HCT116 (cell line): Measurements from ENCODE around the gene PBX3.

ENCODE experiments used
- EZH2 ChIP-seq: fragments of 200-600 bp; sonication (generic); IDR thresholded peaks from 2 replicates; pipeline ENCODE4 v1.6.1; 2017; ENCODE audit warnings: antibody characterized with exemption, mixed run types
- POLR2A ChIP-seq: IDR thresholded peaks from 2 replicates; pipeline ENCODE4 v1.7.0; 2011; ENCODE audit warnings: borderline replicate concordance; ENCODE audit not compliant: insufficient read depth, insufficient read length; ENCODE audit errors: extremely low read depth
- RAD21 ChIP-seq: IDR thresholded peaks from 2 replicates; pipeline ENCODE4 v1.6.1; 2012; ENCODE audit warnings: low read depth, mild to moderate bottlenecking
- ZNF274 ChIP-seq: fragments of 200-500 bp; sonication (Bioruptor generic); IDR thresholded peaks from 2 replicates; pipeline ENCODE4 v1.6.1; 2014; ENCODE audit warnings: mild to moderate bottlenecking, low read depth, low read length, inconsistent platforms
- TF ChIP-seq, protein P1 (sequence below): IDR thresholded peaks from 2 replicates; pipeline ENCODE4 v1.6.1; 2012
- TF ChIP-seq, protein P2 (sequence below), 3 experiments: fragments of 200-600 bp in 1 of 3; sonication (generic) in 1 of 3; IDR thresholded peaks in 2 of 3; conservative IDR thresholded peaks in 1 of 3; 2 replicates each; pipeline ENCODE4 v1.5.1; 2012 to 2017; ENCODE audit warnings: low read depth in 2 of 3, low read length in 2 of 3, antibody characterized with exemption in 1 of 3, borderline replicate concordance in 1 of 3, control low read depth in 1 of 3, mild to moderate bottlenecking in 1 of 3, mixed read lengths in 1 of 3, mixed run types in 1 of 3, moderate library complexity in 1 of 3; ENCODE audit not compliant: insufficient read depth in 1 of 3

DNA sequence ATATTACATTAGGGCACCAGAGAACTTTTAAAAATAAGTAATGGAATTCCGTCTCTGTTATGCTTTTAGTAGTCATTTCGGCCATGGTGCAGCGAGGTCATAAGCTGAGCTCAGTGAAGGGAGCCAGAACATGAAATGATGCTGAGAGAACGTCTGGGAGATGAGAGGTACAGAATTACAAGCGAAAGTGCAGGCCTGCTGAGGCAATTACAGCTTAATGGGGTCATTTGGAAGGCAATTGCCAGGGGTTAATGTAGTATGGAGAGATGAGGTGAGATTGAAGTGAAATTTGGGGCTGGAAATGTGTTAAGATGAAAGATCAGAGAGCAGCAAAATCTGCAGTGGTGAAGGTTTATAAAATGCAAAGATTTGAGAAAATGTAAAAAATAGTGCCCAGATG lies 96.5 kb downstream of the PBX3 start:
- TF ChIP-seq, protein P1, sequence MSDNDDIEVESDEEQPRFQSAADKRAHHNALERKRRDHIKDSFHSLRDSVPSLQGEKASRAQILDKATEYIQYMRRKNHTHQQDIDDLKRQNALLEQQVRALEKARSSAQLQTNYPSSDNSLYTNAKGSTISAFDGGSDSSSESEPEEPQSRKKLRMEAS: no peak
- TF ChIP-seq ZNF274 (no peak), EZH2 (no peak), POLR2A (no peak), RAD21 (no peak)
- TF ChIP-seq, protein P2, sequence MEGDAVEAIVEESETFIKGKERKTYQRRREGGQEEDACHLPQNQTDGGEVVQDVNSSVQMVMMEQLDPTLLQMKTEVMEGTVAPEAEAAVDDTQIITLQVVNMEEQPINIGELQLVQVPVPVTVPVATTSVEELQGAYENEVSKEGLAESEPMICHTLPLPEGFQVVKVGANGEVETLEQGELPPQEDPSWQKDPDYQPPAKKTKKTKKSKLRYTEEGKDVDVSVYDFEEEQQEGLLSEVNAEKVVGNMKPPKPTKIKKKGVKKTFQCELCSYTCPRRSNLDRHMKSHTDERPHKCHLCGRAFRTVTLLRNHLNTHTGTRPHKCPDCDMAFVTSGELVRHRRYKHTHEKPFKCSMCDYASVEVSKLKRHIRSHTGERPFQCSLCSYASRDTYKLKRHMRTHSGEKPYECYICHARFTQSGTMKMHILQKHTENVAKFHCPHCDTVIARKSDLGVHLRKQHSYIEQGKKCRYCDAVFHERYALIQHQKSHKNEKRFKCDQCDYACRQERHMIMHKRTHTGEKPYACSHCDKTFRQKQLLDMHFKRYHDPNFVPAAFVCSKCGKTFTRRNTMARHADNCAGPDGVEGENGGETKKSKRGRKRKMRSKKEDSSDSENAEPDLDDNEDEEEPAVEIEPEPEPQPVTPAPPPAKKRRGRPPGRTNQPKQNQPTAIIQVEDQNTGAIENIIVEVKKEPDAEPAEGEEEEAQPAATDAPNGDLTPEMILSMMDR (IDR thresholded peaks at IDR 0.05 in 2 of 3, conservative IDR thresholded peaks at IDR 0.05 in 1 of 3; ENCODE audit: borderline replicate concordance in 1 of 3, insufficient read depth in 1 of 3, low read depth in 2 of 3, low read length in 2 of 3): no peak
